Measurements from ENCODE around the gene CTBP1.

DNA sequence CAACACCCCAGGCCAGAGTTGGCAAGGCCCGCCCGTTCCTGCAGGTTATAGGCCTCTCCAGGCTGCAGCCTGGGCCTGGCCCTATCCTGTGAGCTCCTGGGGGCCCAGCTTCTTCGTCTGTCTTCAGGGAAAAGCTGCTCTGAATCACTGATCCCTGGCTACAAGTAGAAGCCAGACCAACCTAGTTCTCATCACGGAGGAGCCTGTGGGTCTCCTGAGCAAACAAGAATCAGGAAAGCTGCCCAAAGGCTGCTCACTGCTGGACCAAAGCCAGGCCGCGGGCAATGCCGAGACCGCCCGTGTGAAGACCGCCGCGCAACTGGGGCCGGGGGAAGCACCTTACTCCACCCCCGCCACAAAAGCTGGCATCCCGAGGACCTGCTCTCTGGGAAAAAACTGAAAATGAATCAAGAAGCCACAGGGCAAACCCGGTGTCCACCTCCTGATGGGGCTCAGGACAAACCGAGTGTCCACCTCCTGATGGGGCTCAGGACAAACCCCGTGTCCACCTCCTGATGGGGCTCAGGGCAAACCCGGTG is 12.8 kb downstream of the CTBP1 start:
- TF ChIP-seq, protein P1, sequence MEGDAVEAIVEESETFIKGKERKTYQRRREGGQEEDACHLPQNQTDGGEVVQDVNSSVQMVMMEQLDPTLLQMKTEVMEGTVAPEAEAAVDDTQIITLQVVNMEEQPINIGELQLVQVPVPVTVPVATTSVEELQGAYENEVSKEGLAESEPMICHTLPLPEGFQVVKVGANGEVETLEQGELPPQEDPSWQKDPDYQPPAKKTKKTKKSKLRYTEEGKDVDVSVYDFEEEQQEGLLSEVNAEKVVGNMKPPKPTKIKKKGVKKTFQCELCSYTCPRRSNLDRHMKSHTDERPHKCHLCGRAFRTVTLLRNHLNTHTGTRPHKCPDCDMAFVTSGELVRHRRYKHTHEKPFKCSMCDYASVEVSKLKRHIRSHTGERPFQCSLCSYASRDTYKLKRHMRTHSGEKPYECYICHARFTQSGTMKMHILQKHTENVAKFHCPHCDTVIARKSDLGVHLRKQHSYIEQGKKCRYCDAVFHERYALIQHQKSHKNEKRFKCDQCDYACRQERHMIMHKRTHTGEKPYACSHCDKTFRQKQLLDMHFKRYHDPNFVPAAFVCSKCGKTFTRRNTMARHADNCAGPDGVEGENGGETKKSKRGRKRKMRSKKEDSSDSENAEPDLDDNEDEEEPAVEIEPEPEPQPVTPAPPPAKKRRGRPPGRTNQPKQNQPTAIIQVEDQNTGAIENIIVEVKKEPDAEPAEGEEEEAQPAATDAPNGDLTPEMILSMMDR (optimal IDR thresholded peaks at IDR 0.05 in 1 of 3, IDR thresholded peaks at IDR 0.05 in 1 of 3, conservative IDR thresholded peaks at IDR 0.05 in 1 of 3; ENCODE audit: extremely low read depth in 1 of 3, insufficient read depth in 2 of 3, low read length in 3 of 3): no peak
- TF ChIP-seq EZH2 (IDR thresholded peaks at IDR 0.05; ENCODE audit: low read length): no peak

Data from keratinocyte (primary cell).